ENCODE results near the gene SPATA21. TPM values are rescaled to one million over a fixed set of nuclear protein-coding genes. Genes with fewer than 3 reads are reported as not detected.
A peak's percentile ranks its signal among the peaks of the same experiment; 100 is the strongest.

Gene SPATA21
- total RNA-seq, 1 donor from 2014 or later: not detected

- no peak for DNase-seq (ENCODE audit: low spot score)
- Mint-ChIP-seq H3K27ac (ENCODE audit: unreplicated experiment) (peak overlapping the region; percentile 67), H3K36me3 (ENCODE audit: low read depth, unreplicated experiment) (peaks cover 15% of the 10 kb centered on the region), H3K27me3 (ENCODE audit: unreplicated experiment) (no peaks in the 10 kb centered on the region), H3K4me3 (ENCODE audit: unreplicated experiment) (no peak overlapping the region), H3K9me3 (ENCODE audit: unreplicated experiment) (no peaks in the 10 kb centered on the region), H3K4me1 (ENCODE audit: unreplicated experiment) (peaks cover 57% of the 10 kb centered on the region)
- TF ChIP-seq CTCF (IDR thresholded peaks at IDR 0.05; ENCODE audit: unreplicated experiment): no peak
Observed at GRCh38 chr1:16393570-16394521, 43.4 kb downstream of the SPATA21 start.

GRCh38 chr1:16392740-16393569 lies 44.3 kb downstream of the SPATA21 start:
- Mint-ChIP-seq H3K27me3 (ENCODE audit: unreplicated experiment) (no peaks in the 10 kb centered on the region), H3K4me1 (ENCODE audit: unreplicated experiment) (peaks cover 57% of the 10 kb centered on the region), H3K9me3 (ENCODE audit: unreplicated experiment) (no peaks in the 10 kb centered on the region), H3K4me3 (ENCODE audit: unreplicated experiment) (no peak overlapping the region), H3K36me3 (ENCODE audit: low read depth, unreplicated experiment) (peaks cover 15% of the 10 kb centered on the region), H3K27ac (ENCODE audit: unreplicated experiment) (peak overlapping the region; percentile 11)
- DNase-seq (ENCODE audit: low spot score): no peak
- no peak for TF ChIP-seq CTCF (IDR thresholded peaks at IDR 0.05; ENCODE audit: unreplicated experiment)

DNA sequence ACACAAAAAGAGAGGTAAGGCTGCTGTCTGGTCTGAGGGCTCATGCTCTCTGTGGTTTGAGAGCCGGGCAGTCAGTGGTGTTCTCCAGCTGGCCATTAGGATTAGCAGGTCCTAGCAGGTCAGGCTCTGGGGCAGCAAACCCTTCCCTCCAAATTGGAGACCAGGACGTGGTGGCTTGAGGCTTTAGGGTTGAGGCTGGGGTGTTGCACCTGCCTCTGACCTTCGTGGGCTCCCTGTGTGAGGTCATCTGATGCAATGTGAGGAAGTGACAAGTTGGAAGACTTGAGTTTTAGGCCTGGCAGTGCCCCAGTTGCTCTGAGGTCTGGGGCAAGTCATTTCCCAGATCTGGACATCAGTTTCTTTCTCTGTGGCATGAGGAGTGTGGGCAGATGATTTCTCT lies 45.8 kb downstream of the SPATA21 start:
- H3K4me1 Mint-ChIP-seq (ENCODE audit: unreplicated experiment): peaks cover 50% of the 10 kb centered on the region
- no peak for DNase-seq (ENCODE audit: low spot score)
- H3K9me3 Mint-ChIP-seq (ENCODE audit: unreplicated experiment): no peaks in the 10 kb centered on the region
- no peak for TF ChIP-seq CTCF (IDR thresholded peaks at IDR 0.05; ENCODE audit: unreplicated experiment)
- H3K4me3 Mint-ChIP-seq (ENCODE audit: unreplicated experiment): no peak overlapping the region
- H3K36me3 Mint-ChIP-seq (ENCODE audit: low read depth, unreplicated experiment): peaks cover 12% of the 10 kb centered on the region
- H3K27ac Mint-ChIP-seq (ENCODE audit: unreplicated experiment): peak overlapping the region; percentile 59
- H3K27me3 Mint-ChIP-seq (ENCODE audit: unreplicated experiment): peaks cover 3% of the 10 kb centered on the region

GRCh38 chr1:16387201-16388188 lies 49.7 kb downstream of the SPATA21 start:
- no peak overlapping the region for H3K4me3 Mint-ChIP-seq (ENCODE audit: unreplicated experiment)
- DNase-seq (ENCODE audit: low spot score): no peak
- H3K4me1 Mint-ChIP-seq (ENCODE audit: unreplicated experiment): peaks cover 51% of the 10 kb centered on the region
- H3K9me3 Mint-ChIP-seq (ENCODE audit: unreplicated experiment): no peaks in the 10 kb centered on the region
- H3K36me3 Mint-ChIP-seq (ENCODE audit: low read depth, unreplicated experiment): peaks cover 5% of the 10 kb centered on the region
- no peak overlapping the region for H3K27ac Mint-ChIP-seq (ENCODE audit: unreplicated experiment)
- H3K27me3 Mint-ChIP-seq (ENCODE audit: unreplicated experiment): peaks cover 3% of the 10 kb centered on the region
- no peak for TF ChIP-seq CTCF (IDR thresholded peaks at IDR 0.05; ENCODE audit: unreplicated experiment)

Measured in endothelial cell (in vitro differentiated cells).